Measurements from ENCODE around the gene CD81.

The CD81 gene

GRCh38 chr11:2389377-2390026 is 12.4 kb downstream of the CD81 start:
- H3K4me3 ChIP-seq (ENCODE audit: low read length), result no peak overlapping the region
- H3K27ac ChIP-seq (ENCODE audit: low read length), result no peak overlapping the region
- no peaks in the 10 kb centered on the region for H3K9me3 ChIP-seq (ENCODE audit: insufficient read depth, low read length)
- peaks cover 67% of the 10 kb centered on the region for H3K79me2 ChIP-seq (ENCODE audit: low read length)
- H4K20me1 ChIP-seq (ENCODE audit: insufficient read depth, low read length), result peaks cover 78% of the 10 kb centered on the region
- peaks cover 4% of the 10 kb centered on the region for H3K36me3 ChIP-seq (replicated peaks; ENCODE audit: low read depth, low read length)
- no peaks in the 10 kb centered on the region for H3K27me3 ChIP-seq (ENCODE audit: low read depth, low read length)
- H3K9ac ChIP-seq (ENCODE audit: low read length), result no peak overlapping the region
- H3K4me2 ChIP-seq (ENCODE audit: low read length), result no peak overlapping the region
- TF ChIP-seq CTCF (IDR thresholded peaks at IDR 0.05; ENCODE audit: low read depth, low read length) (no peak), EZH2phosphoT487 (IDR thresholded peaks at IDR 0.05; ENCODE audit: low read depth) (no peak)
- H3K4me1 ChIP-seq (ENCODE audit: low read length), result peaks cover 13% of the 10 kb centered on the region; the same call in 1 of the 2 replicates
- H2AFZ ChIP-seq (ENCODE audit: low read depth, low read length), result no peak overlapping the region

- TF ChIP-seq CTCF (IDR thresholded peaks at IDR 0.05; ENCODE audit: low read depth, low read length) (no peak), EZH2phosphoT487 (IDR thresholded peaks at IDR 0.05; ENCODE audit: low read depth) (no peak)
- Histone ChIP-seq H3K9ac (ENCODE audit: low read length) (no peak overlapping the region), H3K4me1 (ENCODE audit: low read length) (peaks cover 7% of the 10 kb centered on the region; the same call in 1 of the 2 replicates), H3K27ac (ENCODE audit: low read length) (no peak overlapping the region), H3K4me2 (ENCODE audit: low read length) (no peak overlapping the region), H3K36me3 (replicated peaks; ENCODE audit: low read depth, low read length) (peaks cover 4% of the 10 kb centered on the region), H3K4me3 (ENCODE audit: low read length) (no peak overlapping the region), H3K79me2 (ENCODE audit: low read length) (peaks cover 60% of the 10 kb centered on the region), H4K20me1 (ENCODE audit: insufficient read depth, low read length) (peaks cover 71% of the 10 kb centered on the region), H2AFZ (ENCODE audit: low read depth, low read length) (no peak overlapping the region), H3K9me3 (ENCODE audit: insufficient read depth, low read length) (no peaks in the 10 kb centered on the region), H3K27me3 (ENCODE audit: low read depth, low read length) (no peaks in the 10 kb centered on the region)
Measured at GRCh38 chr11:2390091-2390724, 13.1 kb downstream of the CD81 start.

- Histone ChIP-seq H3K4me2 (ENCODE audit: low read length) (no peak overlapping the region), H4K20me1 (ENCODE audit: insufficient read depth, low read length) (peaks cover 65% of the 10 kb centered on the region), H3K4me1 (ENCODE audit: low read length) (0 out of 2 replicates have a peak, but pooled peaks cover 3% of the 10 kb centered on the region), H3K4me3 (ENCODE audit: low read length) (no peak overlapping the region), H3K27me3 (ENCODE audit: low read depth, low read length) (no peaks in the 10 kb centered on the region), H3K79me2 (ENCODE audit: low read length) (peaks cover 55% of the 10 kb centered on the region), H3K9me3 (ENCODE audit: insufficient read depth, low read length) (no peaks in the 10 kb centered on the region), H3K27ac (ENCODE audit: low read length) (no peak overlapping the region), H3K36me3 (replicated peaks; ENCODE audit: low read depth, low read length) (peaks cover 4% of the 10 kb centered on the region), H3K9ac (ENCODE audit: low read length) (no peak overlapping the region), H2AFZ (ENCODE audit: low read depth, low read length) (no peak overlapping the region)
- TF ChIP-seq CTCF (IDR thresholded peaks at IDR 0.05; ENCODE audit: low read depth, low read length) (no peak), EZH2phosphoT487 (IDR thresholded peaks at IDR 0.05; ENCODE audit: low read depth) (no peak)
Measured at GRCh38 chr11:2390725-2391151, 13.6 kb downstream of the CD81 start.

- no peaks in the 10 kb centered on the region for H3K4me1 ChIP-seq (ENCODE audit: low read length)
- H3K27me3 ChIP-seq (ENCODE audit: low read depth, low read length), result no peaks in the 10 kb centered on the region
- H3K9me3 ChIP-seq (ENCODE audit: insufficient read depth, low read length), result no peaks in the 10 kb centered on the region
- H4K20me1 ChIP-seq (ENCODE audit: insufficient read depth, low read length), result peaks cover 59% of the 10 kb centered on the region
- H3K4me2 ChIP-seq (ENCODE audit: low read length), result no peak overlapping the region
- H2AFZ ChIP-seq (ENCODE audit: low read depth, low read length), result no peak overlapping the region
- H3K79me2 ChIP-seq (ENCODE audit: low read length), result peaks cover 49% of the 10 kb centered on the region
- peaks cover 4% of the 10 kb centered on the region for H3K36me3 ChIP-seq (replicated peaks; ENCODE audit: low read depth, low read length)
- TF ChIP-seq CTCF (IDR thresholded peaks at IDR 0.05; ENCODE audit: low read depth, low read length), result no peak
- no peak for TF ChIP-seq EZH2phosphoT487 (IDR thresholded peaks at IDR 0.05; ENCODE audit: low read depth)
- H3K27ac ChIP-seq (ENCODE audit: low read length), result no peak overlapping the region
- H3K9ac ChIP-seq (ENCODE audit: low read length), result no peak overlapping the region
- H3K4me3 ChIP-seq (ENCODE audit: low read length), result no peak overlapping the region
Measured at GRCh38 chr11:2391181-2391975, 14.3 kb downstream of the CD81 start.
